GM19025 (cell line): Measurements from ENCODE around the gene ATP5MC2.
"Not testable (repeated sequence)": the region's sequence is repeated elsewhere in the genome, so short reads cannot be mapped to it uniquely, and the experiment has no call there.

Source experiments
- ATAC-seq: cut with Tn5 transposase; IDR thresholded peaks from one replicate; pipeline ENCODE4 v1.9.1; 2021; ENCODE audit warnings: mild to moderate bottlenecking, low read depth, moderate library complexity; ENCODE audit not compliant: unreplicated experiment

The ATP5MC2 gene

GRCh38 chr12:53695152-53696145 lies 19.6 kb upstream of the ATP5MC2 start:
- ATAC-seq: no peak

GRCh38 chr12:53694756-53695151 lies 18.9 kb upstream of the ATP5MC2 start:
- no peak for ATAC-seq

GRCh38 chr12:53688134-53688533 lies 12.3 kb upstream of the ATP5MC2 start:
- ATAC-seq: no peak

- no peak for ATAC-seq
Measured at GRCh38 chr12:53686436-53686835, 10.6 kb upstream of the ATP5MC2 start.

- ATAC-seq: no peak
Measured at GRCh38 chr12:53684654-53685220, 8.9 kb upstream of the ATP5MC2 start.

GRCh38 chr12:53683983-53684382 lies 8.1 kb upstream of the ATP5MC2 start:
- no peak for ATAC-seq

- no peak for ATAC-seq
Measured at GRCh38 chr12:53683494-53683893, 7.6 kb upstream of the ATP5MC2 start.

- ATAC-seq: not testable (repeated sequence)
Measured at GRCh38 chr12:53680061-53680460, 4.2 kb upstream of the ATP5MC2 start.

GRCh38 chr12:53677800-53678148 lies 1.9 kb upstream of the ATP5MC2 start:
- ATAC-seq: no peak

GRCh38 chr12:53677016-53677799 lies 1.3 kb upstream of the ATP5MC2 start:
- no peak for ATAC-seq

- ATAC-seq: no peak
Measured at GRCh38 chr12:53676656-53677015, 753 bp upstream of the ATP5MC2 start.

- no peak for ATAC-seq
Measured at GRCh38 chr12:53674977-53675700, 744 bp downstream of the ATP5MC2 start.

- no peak for ATAC-seq
Measured at GRCh38 chr12:53670971-53671370, 4.9 kb downstream of the ATP5MC2 start.

- ATAC-seq: no peak
Measured at GRCh38 chr12:53670308-53670707, 5.6 kb downstream of the ATP5MC2 start.

GRCh38 chr12:53667080-53667479 lies 8.8 kb downstream of the ATP5MC2 start:
- ATAC-seq: no peak

GRCh38 chr12:53664936-53665335 lies 10.9 kb downstream of the ATP5MC2 start:
- no peak for ATAC-seq

GRCh38 chr12:53664191-53664590 lies 11.7 kb downstream of the ATP5MC2 start:
- no peak for ATAC-seq

GRCh38 chr12:53660041-53660440 lies 15.8 kb downstream of the ATP5MC2 start:
- no peak for ATAC-seq

GRCh38 chr12:53659571-53659981 lies 16.3 kb downstream of the ATP5MC2 start:
- ATAC-seq: no peak

GRCh38 chr12:53659011-53659551 lies 16.8 kb downstream of the ATP5MC2 start:
- ATAC-seq: no peak
